Mammary epithelial cell (primary cell): ENCODE data around the gene MAN2B2.

Experiments used
- EZH2 ChIP-seq: IDR thresholded peaks from 2 replicates; pipeline ENCODE4 v1.6.1; 2012; ENCODE audit warnings: low read length, inconsistent platforms, borderline replicate concordance
- TF ChIP-seq, protein P1 (sequence below), 2 donors: IDR thresholded peaks in 1 of 2; conservative IDR thresholded peaks in 1 of 2; 2 replicates each; pipeline ENCODE4 v1.5.1; 2011 to 2012; ENCODE audit warnings: inconsistent platforms in 2 of 2, low read length in 2 of 2, mild to moderate bottlenecking in 2 of 2, control low read depth in 1 of 2, low read depth in 1 of 2; ENCODE audit not compliant: insufficient read depth in 1 of 2; ENCODE audit errors: extremely low read depth in 1 of 2

DNA sequence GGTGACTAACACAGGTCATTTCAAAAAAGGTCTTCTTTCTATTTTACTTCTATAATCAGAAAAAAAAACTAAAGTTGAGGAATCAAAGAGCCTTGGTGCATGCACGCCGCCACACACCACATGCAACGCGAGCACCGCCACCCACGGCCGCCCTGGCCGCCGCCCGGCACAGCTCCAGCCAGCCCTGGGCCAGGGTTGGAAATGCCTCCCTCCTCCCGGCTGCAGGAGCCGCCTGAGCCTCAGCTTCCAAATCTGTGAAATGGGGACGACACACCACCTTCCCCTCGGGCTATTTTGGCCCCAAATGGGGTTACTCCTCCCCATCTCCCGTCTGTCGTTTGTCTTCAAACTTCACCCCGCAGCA lies 39.7 kb upstream of the MAN2B2 start:
- TF ChIP-seq, protein P1, sequence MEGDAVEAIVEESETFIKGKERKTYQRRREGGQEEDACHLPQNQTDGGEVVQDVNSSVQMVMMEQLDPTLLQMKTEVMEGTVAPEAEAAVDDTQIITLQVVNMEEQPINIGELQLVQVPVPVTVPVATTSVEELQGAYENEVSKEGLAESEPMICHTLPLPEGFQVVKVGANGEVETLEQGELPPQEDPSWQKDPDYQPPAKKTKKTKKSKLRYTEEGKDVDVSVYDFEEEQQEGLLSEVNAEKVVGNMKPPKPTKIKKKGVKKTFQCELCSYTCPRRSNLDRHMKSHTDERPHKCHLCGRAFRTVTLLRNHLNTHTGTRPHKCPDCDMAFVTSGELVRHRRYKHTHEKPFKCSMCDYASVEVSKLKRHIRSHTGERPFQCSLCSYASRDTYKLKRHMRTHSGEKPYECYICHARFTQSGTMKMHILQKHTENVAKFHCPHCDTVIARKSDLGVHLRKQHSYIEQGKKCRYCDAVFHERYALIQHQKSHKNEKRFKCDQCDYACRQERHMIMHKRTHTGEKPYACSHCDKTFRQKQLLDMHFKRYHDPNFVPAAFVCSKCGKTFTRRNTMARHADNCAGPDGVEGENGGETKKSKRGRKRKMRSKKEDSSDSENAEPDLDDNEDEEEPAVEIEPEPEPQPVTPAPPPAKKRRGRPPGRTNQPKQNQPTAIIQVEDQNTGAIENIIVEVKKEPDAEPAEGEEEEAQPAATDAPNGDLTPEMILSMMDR (conservative IDR thresholded peaks at IDR 0.05 in 1 of 2, IDR thresholded peaks at IDR 0.05 in 1 of 2; ENCODE audit: extremely low read depth in 1 of 2, insufficient read depth in 1 of 2, low read depth in 1 of 2, low read length in 2 of 2) = no peak
- no peak for TF ChIP-seq EZH2
